A549 (cell line): ENCODE measurements around the gene DSCAM. TPM values are rescaled to one million over a fixed set of nuclear protein-coding genes. Genes with fewer than 3 reads are reported as not detected.
"Not testable (repeated sequence)": the region's sequence is repeated elsewhere in the genome, so short reads cannot be mapped to it uniquely, and the experiment has no call there.

ENCODE experiments used
- ATAC-seq, 2 experiments: fragments of 200-7000 bp in 1 of 2; fragments of >200 bp in 1 of 2; cut with Nextera tagmentation in 1 of 2; cut with Tn5 transposase in 1 of 2; 3 replicates each; pipeline versions ENCODE4 v1.8.0 to v1.9.1; 2018 to 2020; ENCODE audit warnings: mild to moderate bottlenecking in 1 of 2, moderate library complexity in 1 of 2
- CTCF ChIA-PET: fragments of 300-600 bp; sonication (Branson Sonifier 250); formaldehyde crosslinking; extraction: SDS; loops from one replicate; lab custom pipeline; 2021; ENCODE audit warnings: antibody characterized with exemption, inconsistent platforms; lab: Yijun Ruan, JAX
- POLR2A ChIA-PET: fragments of 350-600 bp; formaldehyde crosslinking; extraction: SDS; loops from one replicate; lab custom pipeline; 2021; ENCODE audit warnings: antibody characterized with exemption, inconsistent platforms; lab: Yijun Ruan, JAX
- DNase-seq, 2 experiments: peaks; one replicate each; pipeline versions ENCODE4 v3.0.0 to v3.0.0-alpha.2; 2011 to 2016; ENCODE audit warnings: low read depth in 1 of 2, low spot score in 1 of 2
- FAIRE-seq: peaks from 2 replicates; lab custom pipeline; 2011; peaks lifted over from hg19 to GRCh38; lab: Jason Lieb, UNC
- H3K27ac ChIP-seq, 2 experiments: fragments of >200 bp; sonication (Bioruptor Twin); formaldehyde crosslinking; 3 replicates each; pipeline ENCODE4 v1.5.1; 2016 to 2017
- H3K4me1 ChIP-seq: fragments of >200 bp; sonication (Bioruptor Twin); formaldehyde crosslinking; 3 replicates; pipeline ENCODE4 v1.6.1; 2016
- H3K4me2 ChIP-seq: fragments of >200 bp; sonication (Bioruptor Twin); formaldehyde crosslinking; 3 replicates; pipeline ENCODE4 v1.6.1; 2016
- H3K4me3 ChIP-seq: fragments of >200 bp; sonication (Bioruptor Twin); formaldehyde crosslinking; 3 replicates; pipeline ENCODE4 v1.5.1; 2016
- H3K9me3 ChIP-seq: fragments of >200 bp; sonication (Bioruptor Twin); formaldehyde crosslinking; 3 replicates; pipeline ENCODE4 v1.6.1; 2016
- CBX2 ChIP-seq: fragments of 200-600 bp; sonication (generic); IDR thresholded peaks from 2 replicates; pipeline ENCODE4 v1.6.1; 2016; ENCODE audit warnings: low read depth, mild to moderate bottlenecking, borderline replicate concordance
- CEBPB ChIP-seq, 2 experiments: fragments of >200 bp in 1 of 2; sonication (Bioruptor Twin) in 1 of 2; formaldehyde crosslinking in 1 of 2; IDR thresholded peaks; 2 replicates each; pipeline ENCODE4 v1.6.1; 2012 to 2016
- CHD2 ChIP-seq: fragments of 150-350 bp; IDR thresholded peaks from 2 replicates; pipeline ENCODE4 v1.6.1; 2014; ENCODE audit warnings: low read length; ENCODE audit not compliant: partially characterized antibody
- EHF ChIP-seq: fragments of 250-450 bp; sonication (Bioruptor Pico); IDR thresholded peaks from 2 replicates; pipeline ENCODE4 v1.5.0; 2020; ENCODE audit warnings: mild to moderate bottlenecking
- EHMT2 ChIP-seq: fragments of 200-600 bp; sonication (generic); IDR thresholded peaks from 2 replicates; pipeline ENCODE4 v1.6.1; 2016; ENCODE audit warnings: antibody characterized with exemption, low read depth, mild to moderate bottlenecking, moderate library complexity
- EP300 ChIP-seq, 2 experiments: fragments of >200 bp; sonication (Bioruptor Twin); formaldehyde crosslinking; IDR thresholded peaks; 2 replicates in 1 of 2; 3 replicates in 1 of 2; pipeline ENCODE4 v1.6.1; 2016 to 2017
- ESRRA ChIP-seq: fragments of 150-350 bp; IDR thresholded peaks from 2 replicates; pipeline ENCODE4 v1.6.1; 2014; ENCODE audit warnings: mild to moderate bottlenecking, low read length, borderline replicate concordance
- FOSB ChIP-seq: fragments of 250-450 bp; sonication (Bioruptor Pico); IDR thresholded peaks from 2 replicates; pipeline ENCODE4 v1.5.0; 2020; ENCODE audit warnings: mild to moderate bottlenecking, moderate library complexity
- GATA3 ChIP-seq: IDR thresholded peaks from 2 replicates; pipeline ENCODE4 v1.6.1; 2012; ENCODE audit warnings: borderline replicate concordance
- HDAC2 ChIP-seq: fragments of 200-600 bp; sonication (generic); IDR thresholded peaks from 2 replicates; pipeline ENCODE4 v1.6.1; 2016
- HEYL ChIP-seq: fragments of 250-450 bp; sonication (Bioruptor Pico); IDR thresholded peaks from 2 replicates; pipeline ENCODE4 v1.8.0; 2021; ENCODE audit warnings: mild to moderate bottlenecking, moderate library complexity
- HOXA7 ChIP-seq: fragments of 250-450 bp; sonication (Bioruptor Pico); IDR thresholded peaks from 2 replicates; pipeline ENCODE4 v1.5.0; 2020; ENCODE audit warnings: mild to moderate bottlenecking, moderate library complexity
- HOXB13 ChIP-seq: fragments of 250-450 bp; sonication (Bioruptor Pico); IDR thresholded peaks from 2 replicates; pipeline ENCODE4 v1.5.0; 2020; ENCODE audit warnings: low read depth, mild to moderate bottlenecking, moderate library complexity
- HOXB5 ChIP-seq: fragments of 250-450 bp; sonication (Bioruptor Pico); IDR thresholded peaks from 2 replicates; pipeline ENCODE4 v1.5.0; 2020; ENCODE audit warnings: mild to moderate bottlenecking, moderate library complexity
- JUNB ChIP-seq: fragments of >200 bp; sonication (Bioruptor Twin); formaldehyde crosslinking; IDR thresholded peaks from 2 replicates; pipeline ENCODE4 v1.6.1; 2016
- KDM1A ChIP-seq: fragments of 200-600 bp; sonication (generic); IDR thresholded peaks from 2 replicates; pipeline ENCODE4 v1.6.1; 2016; ENCODE audit warnings: low read depth, mild to moderate bottlenecking
- KDM5A ChIP-seq: fragments of 200-600 bp; sonication (generic); IDR thresholded peaks from 2 replicates; pipeline ENCODE4 v1.6.1; 2016; ENCODE audit warnings: antibody characterized with exemption, mild to moderate bottlenecking
- MAFK ChIP-seq: fragments of 450-650 bp; IDR thresholded peaks from 2 replicates; pipeline ENCODE4 v1.6.1; 2014; ENCODE audit not compliant: partially characterized antibody
- NFE2L2 ChIP-seq: fragments of 150-350 bp; conservative IDR thresholded peaks from 2 replicates; pipeline ENCODE4 v1.6.1; 2014; ENCODE audit warnings: low read length
- NR3C1 ChIP-seq: fragments of >200 bp; sonication (Bioruptor Twin); formaldehyde crosslinking; IDR thresholded peaks from 3 replicates; pipeline ENCODE4 v1.6.1; 2017
- RARB ChIP-seq: fragments of 250-450 bp; sonication (Bioruptor Pico); IDR thresholded peaks from 2 replicates; pipeline ENCODE4 v1.8.0; 2021; ENCODE audit warnings: mild to moderate bottlenecking, moderate library complexity
- SMC3 ChIP-seq: fragments of >200 bp; sonication (Bioruptor Twin); formaldehyde crosslinking; IDR thresholded peaks from 3 replicates; pipeline ENCODE4 v1.6.1; 2018; ENCODE audit warnings: inconsistent platforms
- ZC3H11A ChIP-seq: fragments of 450-650 bp; IDR thresholded peaks from 2 replicates; pipeline ENCODE4 v1.6.1; 2014; ENCODE audit warnings: antibody characterized with exemption, mild to moderate bottlenecking
- ZFP36 ChIP-seq: fragments of 450-650 bp; IDR thresholded peaks from 2 replicates; pipeline ENCODE4 v1.6.1; 2014; ENCODE audit warnings: borderline replicate concordance; ENCODE audit not compliant: partially characterized antibody
- WGBS: methylation state at CpG from one replicate; pipeline ENCODE4 v1.1.6; 2017; ENCODE audit errors: missing lambda C conversion rate; 5-methylcytosine and 5-hydroxymethylcytosine counted together
- polyA plus RNA-seq, 4 experiments: library from polyadenylated mRNA; depleted of rRNA in 3 of 4; stranded (reverse); fragments of >200 nt; fragmentation: RNase III in 1 of 4; extraction: RNeasy Plus Mini Kit Qiagen cat#74134 plus additional on column Dnase treatment in 1 of 4; gene quantifications; 2 replicates in 3 of 4; 3 replicates in 1 of 4; pipeline ENCODE4 v1.2.3, GENCODE V29; 2011 to 2017
- TF ChIP-seq, protein P1 (sequence below): fragments of 250-450 bp; sonication (Bioruptor Pico); IDR thresholded peaks from 2 replicates; pipeline ENCODE4 v1.5.0; 2020; ENCODE audit warnings: low read depth, mild to moderate bottlenecking, moderate library complexity

Gene DSCAM
- polyA plus RNA-seq, 2 of the 4 experiments (the other 2 are of a cell fraction) = not detected

DNA sequence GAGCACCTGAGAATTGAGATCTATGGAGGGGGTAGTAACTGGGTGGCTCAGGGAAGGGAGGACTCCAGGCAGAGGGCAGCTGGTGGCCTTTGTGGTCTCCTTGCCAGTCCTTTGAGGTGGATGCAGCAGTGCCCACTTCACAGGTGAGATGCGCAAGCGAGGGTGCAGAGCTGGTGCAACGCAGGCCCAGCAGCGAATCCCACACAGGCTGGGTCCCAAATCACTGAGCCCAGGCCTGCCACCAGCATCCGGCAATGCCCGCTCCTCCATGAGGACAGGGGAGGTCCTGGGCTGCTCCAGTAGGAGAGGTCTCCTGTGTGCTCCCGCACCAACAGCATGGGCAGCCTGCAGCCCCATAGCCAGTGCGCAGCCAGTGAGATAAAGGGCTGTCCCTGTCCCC, 661.8 kb downstream of the DSCAM start:
- FAIRE-seq (no peak), DNase-seq (no peak), ATAC-seq (no peak)
- Histone ChIP-seq H3K4me1 (no peaks in the 10 kb centered on the region), H3K4me3 (no peak overlapping the region), H3K27ac (no peak overlapping the region), H3K4me2 (no peak overlapping the region), H3K9me3 (no peaks in the 10 kb centered on the region)
- ChIA-PET CTCF (interaction anchor here (0.5 kb wide), 1 partner anchor 11 kb away, joined by 4 read pairs; no protein-coding TSS in a partner anchor), POLR2A (no interaction called here)
- 0% methylated on average over 2 of the region's 8 CpGs for WGBS
- TF ChIP-seq JUNB (no peak), KDM5A (no peak), NR3C1 (no peak), HOXB13 (CRISPR knock-in tag) (no peak), CHD2 (no peak), GATA3 (no peak), CBX2 (no peak), CEBPB (IDR thresholded peaks at IDR 0.05) (no peak), KDM1A (no peak), SMC3 (no peak), ZC3H11A (no peak), RARB (CRISPR knock-in tag) (no peak), ZFP36 (no peak), HOXB5 (CRISPR knock-in tag) (no peak), NFE2L2 (no peak), HOXA7 (no peak), HDAC2 (no peak), HEYL (no peak)

DNA sequence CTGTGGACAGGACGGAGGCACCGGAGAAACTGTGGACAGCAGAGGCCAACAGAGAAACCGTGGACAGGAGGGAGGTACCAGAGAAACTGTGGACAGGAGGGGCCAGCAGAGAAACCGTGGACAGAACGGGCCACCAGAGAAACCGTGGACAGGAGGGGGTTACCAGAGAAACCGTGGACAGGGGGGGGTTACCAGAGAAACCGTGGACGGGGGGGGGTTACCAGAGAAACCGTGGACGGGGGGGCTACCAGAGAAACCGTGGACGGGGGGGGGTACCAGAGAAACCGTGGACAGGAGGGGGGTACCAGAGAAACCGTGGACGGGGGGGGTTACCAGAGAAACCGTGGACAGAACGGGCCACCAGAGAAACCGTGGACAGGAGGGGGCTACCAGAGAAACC, 664.5 kb downstream of the DSCAM start:
- H3K27ac ChIP-seq, H3K4me2 ChIP-seq, H3K4me3 ChIP-seq, H3K9me3 ChIP-seq, H3K4me1 ChIP-seq, ATAC-seq, FAIRE-seq, DNase-seq, CTCF ChIA-PET, POLR2A ChIA-PET: not testable (repeated sequence)
- WGBS = 16% methylated on average over 5 of the region's 19 CpGs

DNA sequence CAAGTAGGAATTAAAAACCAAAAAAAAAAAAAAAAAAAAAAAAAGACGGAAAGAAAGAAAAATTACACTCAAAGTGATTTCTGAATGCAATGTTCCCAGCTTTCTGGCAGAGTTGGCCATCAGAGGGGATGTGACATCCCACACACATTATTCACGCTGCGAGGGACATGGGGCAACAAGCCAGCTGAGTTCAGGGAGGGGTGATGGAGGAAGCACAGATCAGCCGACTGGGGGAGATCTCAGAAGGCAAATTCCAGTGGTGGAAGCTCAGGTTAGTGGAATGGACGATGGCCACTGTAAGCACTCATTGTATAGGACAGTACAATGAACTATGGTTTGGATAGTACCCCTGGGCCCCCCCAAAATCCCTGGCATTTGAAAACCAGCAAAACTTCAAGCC, 667.8 kb downstream of the DSCAM start:
- POLR2A ChIA-PET = no interaction called here
- CTCF ChIA-PET = no interaction called here
- no peaks in the 10 kb centered on the region for H3K4me1 ChIP-seq
- H3K4me2 ChIP-seq = no peak overlapping the region
- no peak overlapping the region for H3K27ac ChIP-seq
- WGBS = 2% methylated on average over 5 of the region's 5 CpGs
- no peak overlapping the region for H3K4me3 ChIP-seq
- DNase-seq (no peak), FAIRE-seq (no peak), ATAC-seq (no peak)
- no peak for TF ChIP-seq FOSB (CRISPR knock-in tag)
- no peaks in the 10 kb centered on the region for H3K9me3 ChIP-seq

DNA sequence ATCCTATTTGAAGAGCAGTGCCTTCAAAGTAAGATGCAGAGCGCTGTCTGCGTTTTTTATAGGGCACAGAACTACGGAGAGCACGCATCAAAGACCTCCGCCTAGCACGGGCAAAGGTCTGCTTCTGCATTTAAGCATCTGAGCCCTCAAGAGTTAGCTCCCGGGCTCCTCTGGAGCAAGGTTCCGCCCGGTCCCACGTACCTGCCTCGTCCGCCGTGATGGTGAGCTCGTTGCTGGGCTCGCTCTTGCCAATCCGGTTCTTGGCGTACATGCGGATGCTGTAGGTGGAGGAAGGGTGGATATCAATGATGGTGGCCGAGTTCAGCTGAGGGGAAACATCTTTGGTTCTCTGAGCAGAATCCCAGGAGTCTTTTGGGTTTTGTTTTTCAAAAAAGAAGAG, 668.2 kb downstream of the DSCAM start:
- FAIRE-seq = no peak
- Histone ChIP-seq H3K4me3 (no peak overlapping the region), H3K9me3 (no peaks in the 10 kb centered on the region)
- CTCF ChIA-PET = no interaction called here
- TF ChIP-seq, protein P1, sequence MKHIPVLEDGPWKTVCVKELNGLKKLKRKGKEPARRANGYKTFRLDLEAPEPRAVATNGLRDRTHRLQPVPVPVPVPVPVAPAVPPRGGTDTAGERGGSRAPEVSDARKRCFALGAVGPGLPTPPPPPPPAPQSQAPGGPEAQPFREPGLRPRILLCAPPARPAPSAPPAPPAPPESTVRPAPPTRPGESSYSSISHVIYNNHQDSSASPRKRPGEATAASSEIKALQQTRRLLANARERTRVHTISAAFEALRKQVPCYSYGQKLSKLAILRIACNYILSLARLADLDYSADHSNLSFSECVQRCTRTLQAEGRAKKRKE (CRISPR knock-in tag) = no peak
- no peak for TF ChIP-seq EHF (CRISPR knock-in tag)
- no peak for TF ChIP-seq EHMT2
- no peak for TF ChIP-seq MAFK
- TF ChIP-seq KDM1A = no peak
- TF ChIP-seq CEBPB (IDR thresholded peaks at IDR 0.05) = no peak
- TF ChIP-seq CHD2 = no peak
- no peak for TF ChIP-seq FOSB (CRISPR knock-in tag)
- TF ChIP-seq EP300 (IDR thresholded peaks at IDR 0.05) = no peak
- no peak for TF ChIP-seq ESRRA
- TF ChIP-seq, all 56 proteins: peak for 0
- WGBS = 37% methylated on average over 14 of the region's 19 CpGs
- DNase-seq = no peak
- ATAC-seq = no peak
- no peak overlapping the region for H3K27ac ChIP-seq
- POLR2A ChIA-PET = no interaction called here
- H3K4me1 ChIP-seq = no peaks in the 10 kb centered on the region
- no peak overlapping the region for H3K4me2 ChIP-seq
